COLO668 (cell line): Measurements from ENCODE around the gene FHIT.

Experiments used
- DNase-seq: peaks from one replicate; lab custom pipeline; 2025; ENCODE audit not compliant: unreplicated experiment; lab: John Stamatoyannopoulos, UW

The FHIT gene

DNA sequence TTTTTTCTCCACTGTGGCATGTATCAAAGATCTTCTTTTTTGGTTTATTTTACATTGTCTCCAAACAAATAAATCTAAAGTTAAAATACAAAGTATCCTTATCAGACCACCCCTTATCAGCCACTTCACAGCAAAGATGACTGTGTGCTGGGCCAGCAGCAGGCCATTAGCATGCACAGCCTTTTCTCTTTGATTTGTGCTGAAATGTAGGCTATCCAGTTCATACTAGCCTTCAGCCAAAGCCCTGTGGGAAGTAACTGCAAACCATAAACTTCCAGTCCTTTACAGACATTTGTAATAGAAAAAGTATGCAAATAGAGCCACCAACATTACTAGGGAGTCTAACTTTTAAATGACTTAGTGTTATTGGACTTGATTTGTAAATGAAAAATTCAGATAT, 816.3 kb downstream of the FHIT start:
- DNase-seq = no peak

DNA sequence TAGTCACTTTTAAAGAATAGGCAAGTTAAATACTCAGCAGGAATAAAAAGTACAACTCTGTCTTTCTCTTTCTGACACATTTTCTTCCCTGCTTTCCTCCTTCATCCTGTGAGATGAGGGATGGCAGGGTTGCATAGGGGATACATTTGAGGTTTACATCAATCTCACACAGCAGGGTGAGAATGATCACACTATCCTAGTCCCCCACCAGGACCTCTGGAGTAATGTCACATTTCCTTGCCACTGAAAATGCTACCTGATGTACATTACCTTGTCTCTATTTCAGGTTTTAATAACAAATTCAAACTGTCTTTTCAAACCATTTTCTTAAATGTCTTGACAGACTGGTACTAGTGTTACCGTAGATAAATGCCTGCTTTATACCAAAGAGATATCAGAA, 816.9 kb downstream of the FHIT start:
- DNase-seq = no peak

DNA sequence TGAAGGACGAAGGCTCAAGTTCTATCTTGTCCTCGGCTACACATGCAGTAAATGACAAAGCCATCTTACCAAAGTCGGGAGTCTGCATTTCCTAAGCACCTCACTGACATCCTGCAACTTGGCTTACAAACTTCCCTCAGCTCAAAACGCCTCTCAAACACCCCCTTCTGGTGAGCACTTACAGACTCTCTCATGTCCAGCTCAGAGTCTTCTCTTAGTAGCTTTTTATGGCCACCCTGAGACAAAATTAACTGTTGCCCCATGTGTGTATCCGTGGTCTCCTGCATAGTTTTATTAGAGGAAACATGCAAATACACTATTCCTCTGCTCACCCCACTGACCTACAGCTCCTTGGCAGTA, 819.7 kb downstream of the FHIT start:
- no peak for DNase-seq

DNA sequence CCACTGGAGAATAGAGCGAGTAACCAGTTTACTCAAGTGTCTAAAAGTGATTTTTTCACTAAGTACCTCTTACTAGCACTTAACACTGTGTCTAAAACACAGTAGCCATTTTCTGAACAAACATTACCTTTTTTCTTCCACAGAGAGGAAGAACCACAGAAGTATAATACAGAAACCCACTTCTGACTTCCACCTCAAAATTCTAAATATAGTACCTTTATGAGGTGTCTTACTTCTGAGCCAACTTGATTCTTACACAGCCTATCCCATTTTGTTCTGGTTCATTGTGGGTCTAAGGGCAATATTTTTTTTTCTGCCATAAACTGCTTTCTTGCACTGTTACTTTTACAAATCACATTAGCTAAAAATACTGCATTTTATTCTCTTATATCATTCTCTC, 821.0 kb downstream of the FHIT start:
- no peak for DNase-seq

DNA sequence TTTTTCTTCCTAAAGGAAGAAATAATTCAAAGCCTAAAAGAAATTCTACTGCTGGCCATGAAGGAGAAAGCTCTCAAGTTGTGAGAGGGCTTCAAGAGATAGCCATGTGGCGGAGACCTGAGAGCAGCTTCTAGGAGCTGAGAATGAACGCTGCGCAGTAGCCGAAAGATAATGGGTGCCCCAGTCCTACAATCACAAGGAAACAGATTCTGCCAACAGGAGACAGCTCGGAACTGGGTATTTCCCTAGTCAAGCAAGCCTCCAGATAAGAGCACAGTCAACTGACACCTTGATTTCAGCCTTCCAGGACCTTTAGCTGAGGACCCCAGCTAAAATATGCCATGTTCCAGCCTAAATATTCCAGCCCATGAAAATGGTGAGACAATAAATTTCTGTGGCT, 824.1 kb downstream of the FHIT start:
- DNase-seq = no peak

DNA sequence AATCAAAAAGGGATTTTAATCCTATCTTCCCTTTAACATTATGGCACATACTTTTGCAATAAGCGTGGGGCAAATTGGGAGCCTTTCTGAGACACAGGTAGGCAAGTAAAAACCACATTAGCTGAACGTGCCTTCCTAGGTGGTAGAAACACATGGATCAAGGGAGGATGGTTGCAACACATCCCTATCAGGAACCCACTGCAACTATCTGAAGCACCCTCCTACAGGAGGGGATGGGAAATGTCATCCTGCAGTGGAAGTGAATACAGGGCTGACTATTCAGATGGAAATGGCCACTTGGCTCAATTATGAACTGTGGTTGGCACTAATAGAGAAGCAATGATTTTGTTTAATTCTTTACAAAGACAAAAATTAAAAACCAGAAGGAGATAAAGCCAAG, 826.3 kb downstream of the FHIT start:
- DNase-seq = no peak

DNA sequence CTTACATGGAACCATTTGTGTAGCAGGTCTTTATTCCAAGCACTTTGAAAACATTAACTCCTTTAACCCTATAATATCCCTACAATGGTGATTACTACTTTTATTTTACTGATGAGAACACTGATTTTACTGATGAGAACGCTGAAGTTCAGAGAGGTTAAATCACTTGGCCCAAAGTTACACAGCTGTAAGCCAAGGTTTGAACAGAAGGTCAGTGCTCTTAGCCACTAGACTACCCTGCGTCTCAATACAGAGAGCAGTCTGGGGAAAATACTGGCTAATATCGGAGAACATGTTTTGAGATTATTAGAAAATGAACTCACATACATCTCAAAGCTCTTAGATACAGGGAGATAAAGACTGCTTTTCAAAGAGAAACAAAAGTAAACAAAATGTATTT, 827.2 kb downstream of the FHIT start:
- no peak for DNase-seq

DNA sequence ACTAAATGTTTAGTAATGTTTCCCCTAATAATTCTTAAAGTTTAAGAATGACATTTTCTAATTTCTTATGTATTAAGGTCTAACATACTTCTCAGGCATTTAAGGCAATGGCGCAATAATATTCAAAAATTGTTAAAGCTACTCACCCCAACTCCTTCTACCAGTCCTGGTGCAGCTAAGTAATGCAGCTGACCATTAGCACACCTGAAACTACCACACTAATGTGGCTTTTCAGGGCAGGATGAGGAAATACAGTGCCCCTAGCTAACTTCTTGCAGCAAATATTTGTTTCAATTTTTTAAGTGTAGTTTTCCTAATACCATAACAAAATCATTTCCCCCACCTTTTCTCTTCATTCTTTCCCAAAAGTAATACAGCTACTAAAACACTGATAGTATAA, 827.7 kb downstream of the FHIT start:
- DNase-seq = no peak

DNA sequence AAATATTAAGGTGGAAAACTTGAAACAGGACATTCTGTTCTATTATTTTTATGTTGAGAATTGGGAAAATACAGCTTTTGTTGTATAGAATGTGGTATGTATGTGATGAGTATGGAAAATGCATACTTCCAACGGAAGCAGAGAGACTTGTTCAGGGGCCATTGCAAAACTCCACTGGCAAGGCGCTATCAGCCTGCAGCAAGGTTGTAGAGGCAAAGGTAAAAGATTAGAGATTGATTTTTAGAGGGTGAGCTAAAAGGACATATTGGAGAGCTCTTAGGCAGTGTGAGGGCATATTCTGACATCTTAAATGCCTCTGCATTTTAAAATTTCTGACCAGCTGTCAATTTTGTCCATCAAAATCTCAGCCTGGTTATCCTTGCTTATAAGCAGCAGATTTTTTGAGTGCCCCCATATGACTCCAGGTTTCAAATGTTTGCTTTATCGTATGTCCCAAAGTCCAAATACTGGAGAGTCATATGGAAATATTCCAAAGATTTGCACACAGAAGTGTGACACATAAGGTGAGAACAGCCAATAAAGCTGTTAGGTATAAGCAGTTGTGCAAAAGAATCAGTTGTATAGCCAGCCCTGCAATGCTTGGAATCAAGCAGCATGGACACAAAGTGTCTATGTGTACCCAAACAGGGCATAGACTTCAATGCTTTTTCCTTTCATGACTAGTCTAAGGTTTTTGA, 829.4 kb downstream of the FHIT start:
- no peak for DNase-seq

DNA sequence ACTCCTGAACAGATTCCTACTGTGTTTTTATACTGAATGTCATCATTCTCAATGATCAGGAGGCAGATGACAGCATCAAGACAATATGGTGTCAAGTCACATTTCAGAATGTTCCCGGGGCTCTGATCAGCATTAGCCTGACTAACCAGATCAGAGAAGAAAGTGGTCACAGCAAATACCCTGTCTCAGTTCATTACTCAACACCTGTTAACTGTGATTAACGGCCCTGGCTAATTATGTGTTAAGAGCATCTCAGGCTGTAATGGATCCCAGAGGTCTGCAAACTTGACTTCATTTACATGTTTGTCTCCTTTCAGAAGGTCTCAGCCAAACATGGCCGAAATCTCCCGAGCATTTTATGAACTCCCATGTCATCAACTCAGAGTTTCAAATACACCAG, 833.7 kb downstream of the FHIT start:
- no peak for DNase-seq

DNA sequence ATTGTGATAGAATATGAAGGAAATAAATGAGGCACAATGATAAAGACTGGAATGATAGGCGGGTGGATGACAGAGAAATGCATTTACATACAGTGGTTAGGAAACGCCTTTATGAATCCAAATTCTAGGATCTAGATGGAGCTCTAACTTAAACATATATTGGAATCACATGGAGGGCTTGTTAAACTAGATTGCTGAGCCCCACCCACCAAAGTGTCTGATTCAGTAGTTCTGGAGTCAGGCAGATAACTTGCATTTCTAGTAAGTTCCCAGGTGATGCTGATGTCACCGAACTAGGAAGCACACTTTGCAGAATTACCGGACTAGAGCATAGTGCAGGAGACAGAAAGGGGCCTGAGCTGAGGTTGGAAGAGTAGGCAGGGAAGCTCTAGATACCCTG, 837.2 kb downstream of the FHIT start:
- no peak for DNase-seq

DNA sequence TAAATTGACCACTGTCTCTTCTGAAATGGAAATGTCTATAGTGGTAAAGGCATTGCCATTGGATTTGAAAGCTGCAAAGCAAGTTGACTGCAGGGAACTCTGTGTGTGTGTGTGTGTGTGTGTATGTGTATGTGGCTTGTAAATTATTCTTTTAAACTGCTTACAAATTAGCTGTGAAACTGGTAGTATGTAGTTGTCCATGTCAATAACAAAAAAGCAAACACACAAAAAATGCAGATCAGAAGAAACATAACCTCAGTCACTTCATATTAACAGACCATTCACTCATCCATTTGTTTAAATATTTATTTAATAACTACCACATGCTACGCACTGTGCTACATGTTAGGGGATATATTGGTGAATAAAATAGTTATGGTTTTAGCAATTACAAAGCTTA, 837.7 kb downstream of the FHIT start:
- DNase-seq = no peak

DNA sequence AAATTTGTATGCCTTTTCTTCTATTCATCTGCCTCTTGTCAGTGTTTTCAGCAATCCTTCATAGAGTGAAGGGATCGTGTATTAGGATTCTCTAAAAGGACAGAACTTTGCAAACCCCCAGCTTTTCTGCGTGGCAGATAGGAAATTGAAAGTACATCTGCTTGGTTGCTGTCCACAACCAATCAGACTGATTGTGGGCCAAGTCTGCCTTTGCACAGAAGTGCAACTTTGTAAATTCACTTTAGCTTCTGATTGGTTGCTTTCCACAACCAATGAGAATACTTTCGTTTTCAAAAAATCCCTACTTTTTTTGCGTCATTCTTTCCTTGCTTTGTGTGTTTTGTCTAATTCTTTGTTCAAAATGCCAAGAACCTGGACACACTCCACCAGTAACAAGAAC, 847.4 kb downstream of the FHIT start:
- no peak for DNase-seq

DNA sequence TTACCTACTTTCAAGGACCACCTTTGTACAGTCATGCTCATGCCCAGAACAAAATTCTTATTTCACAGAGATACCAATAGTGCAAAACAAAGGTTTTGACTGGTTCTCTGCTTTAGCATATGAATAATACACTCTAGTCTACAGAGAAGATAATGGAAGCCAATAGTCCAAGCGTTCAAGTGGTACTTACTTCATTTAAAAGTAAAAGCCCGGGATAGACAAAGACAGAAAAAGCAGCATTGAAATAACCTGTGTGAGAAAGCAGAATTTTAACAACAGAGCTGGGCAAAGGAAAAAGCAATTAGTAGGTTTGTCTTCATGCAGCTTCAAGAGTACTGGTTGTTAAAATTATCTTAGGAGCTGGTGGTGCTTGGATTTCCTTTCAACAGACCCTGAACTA, 848.3 kb downstream of the FHIT start:
- no peak for DNase-seq

DNA sequence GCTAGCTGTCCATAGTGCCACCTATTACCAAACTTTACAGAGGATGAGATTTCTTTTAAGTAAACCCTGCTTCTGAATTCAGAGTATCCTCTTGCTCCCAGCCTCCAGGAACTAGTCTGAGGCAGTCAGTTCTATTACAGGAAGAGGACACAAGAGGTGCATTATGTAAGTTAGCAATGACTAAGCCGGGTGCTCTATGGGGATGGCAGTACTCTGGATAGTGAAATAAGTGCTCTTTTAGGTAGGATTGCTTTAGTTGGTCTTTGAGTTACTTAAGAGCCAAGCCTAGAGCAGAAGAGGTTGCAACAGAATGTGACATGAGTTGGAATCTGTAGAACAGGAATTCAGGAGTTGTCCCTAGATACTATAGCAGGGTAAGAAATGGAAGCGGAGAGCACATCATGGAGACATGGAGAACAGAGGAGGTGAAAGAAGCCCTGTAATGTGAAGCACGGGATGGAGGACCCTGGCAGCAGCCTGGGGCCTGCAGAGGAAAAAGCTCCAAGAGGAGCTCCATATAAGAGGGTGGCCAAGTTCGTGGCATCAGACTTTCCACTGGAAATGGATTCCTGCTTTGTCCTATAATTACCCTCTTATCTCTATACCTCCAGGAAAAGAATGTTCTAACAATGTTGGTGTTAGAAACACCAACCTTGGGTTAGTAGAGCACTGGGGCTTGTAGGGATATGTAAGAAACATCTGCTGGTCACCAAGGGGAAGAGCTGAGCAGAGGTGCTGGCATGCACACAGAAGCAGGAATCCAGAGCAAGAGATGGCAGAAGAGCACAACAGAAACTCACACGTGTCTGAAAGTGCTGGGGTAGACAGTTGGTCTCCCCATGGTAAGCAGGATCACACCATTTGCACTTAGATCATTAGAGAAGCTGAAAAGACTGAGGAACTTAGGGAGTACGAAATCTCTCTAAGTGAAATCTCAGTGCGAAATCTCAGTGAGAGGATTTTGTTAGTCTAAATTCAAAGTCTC, 851.1 kb downstream of the FHIT start:
- peak; percentile 10 for DNase-seq

DNA sequence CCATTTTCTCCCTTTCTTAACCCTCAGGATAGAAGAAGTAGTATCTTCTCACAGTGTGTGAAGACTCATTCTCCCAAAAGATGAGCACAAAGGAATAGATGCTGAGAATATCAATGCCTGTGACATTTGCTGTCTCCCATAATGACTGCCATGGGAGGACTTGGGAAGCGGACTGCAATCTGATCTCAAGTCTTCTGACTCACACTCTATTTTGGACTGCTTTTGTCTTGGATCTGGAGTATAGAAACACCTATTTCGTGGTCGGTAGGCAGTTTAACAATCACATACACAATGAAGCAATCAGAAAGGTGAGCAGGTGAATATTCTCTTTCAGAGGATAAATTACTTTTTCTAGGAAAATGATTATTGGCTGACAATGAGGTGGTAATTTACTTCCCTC, 852.0 kb downstream of the FHIT start:
- peak; percentile 3 for DNase-seq

DNA sequence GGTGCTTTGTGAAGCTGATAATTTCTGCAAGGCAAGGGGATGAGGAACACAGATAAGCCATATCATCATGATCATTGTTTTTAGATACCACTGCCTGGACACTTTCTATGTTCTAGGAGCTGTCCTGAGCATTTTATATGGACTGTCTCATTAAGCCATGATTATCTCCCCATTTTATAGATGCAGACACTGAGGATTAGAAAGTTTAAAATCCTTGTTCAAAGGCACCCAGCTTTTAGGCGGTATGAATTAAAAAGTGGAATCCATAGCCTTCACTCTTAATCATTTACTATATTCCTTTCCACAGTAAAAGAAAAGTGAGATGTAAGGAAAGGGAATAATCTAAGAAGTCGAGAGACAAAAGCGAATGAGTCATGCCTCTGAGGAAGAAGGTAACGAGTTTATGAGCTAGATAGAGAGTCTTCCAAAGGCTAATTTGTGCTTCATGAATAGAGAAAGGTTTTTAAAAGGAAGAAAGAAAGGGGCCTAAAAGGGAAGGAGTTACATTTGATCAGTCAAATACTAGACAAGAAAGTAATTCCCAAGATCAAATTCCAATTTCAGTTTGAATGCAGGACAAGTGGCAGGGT, 856.0 kb downstream of the FHIT start:
- no peak for DNase-seq

DNA sequence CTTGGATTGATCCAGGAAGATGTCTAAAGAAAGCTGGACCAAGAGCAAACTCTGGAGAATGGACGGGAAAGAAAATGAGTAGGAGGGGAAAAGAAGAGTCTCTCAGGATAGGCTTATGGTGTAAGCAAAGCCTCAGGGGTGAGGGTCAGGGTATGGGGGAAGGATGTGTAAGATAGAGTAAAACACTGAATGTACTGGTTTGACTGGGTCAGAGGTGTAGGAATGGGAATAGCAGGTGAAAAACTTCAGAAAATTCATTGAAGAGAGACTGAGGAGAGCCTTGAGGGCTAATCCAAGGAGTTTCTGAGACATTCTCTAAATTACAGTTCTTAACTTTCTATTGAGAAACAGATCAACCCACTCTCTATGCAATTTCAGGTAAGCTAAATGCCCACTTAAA, 857.3 kb downstream of the FHIT start:
- DNase-seq = no peak

DNA sequence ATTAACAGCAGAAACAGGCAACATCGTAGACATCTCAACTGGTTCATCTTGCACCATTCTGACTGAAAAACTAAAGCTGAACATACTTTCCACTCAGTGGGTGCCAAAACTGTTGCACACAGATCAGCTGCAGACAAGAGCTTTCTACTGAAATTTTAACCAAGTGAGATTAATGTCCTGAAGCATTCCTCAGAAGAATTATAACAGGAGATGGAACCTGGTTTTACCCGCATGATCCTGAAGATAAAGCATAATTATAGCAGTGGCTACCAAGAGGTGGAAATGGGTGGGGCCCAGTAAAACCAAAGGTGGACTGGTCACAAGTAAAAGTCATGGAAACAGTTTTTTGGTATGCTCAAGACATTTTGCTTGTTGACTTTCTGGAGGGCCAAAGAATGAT, 858.8 kb downstream of the FHIT start:
- DNase-seq = no peak

DNA sequence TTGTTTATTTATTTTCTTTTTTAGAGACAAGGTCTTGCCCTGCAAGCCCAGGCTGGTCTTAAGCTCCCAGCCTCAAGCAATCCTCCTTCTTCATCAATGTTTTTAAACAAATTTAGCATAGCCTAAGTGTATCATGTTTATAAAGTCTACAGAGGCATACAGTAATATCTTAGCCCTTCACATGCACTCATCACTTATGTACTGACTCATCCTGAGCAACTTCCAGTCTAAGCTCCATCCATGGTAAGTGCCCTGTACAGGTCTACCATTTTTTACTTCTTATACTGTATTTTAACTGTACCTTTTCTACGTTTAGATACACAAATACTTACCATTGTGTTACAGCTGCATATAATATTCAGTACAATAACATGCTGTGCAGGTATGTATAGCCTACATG, 860.0 kb downstream of the FHIT start:
- DNase-seq = no peak

DNA sequence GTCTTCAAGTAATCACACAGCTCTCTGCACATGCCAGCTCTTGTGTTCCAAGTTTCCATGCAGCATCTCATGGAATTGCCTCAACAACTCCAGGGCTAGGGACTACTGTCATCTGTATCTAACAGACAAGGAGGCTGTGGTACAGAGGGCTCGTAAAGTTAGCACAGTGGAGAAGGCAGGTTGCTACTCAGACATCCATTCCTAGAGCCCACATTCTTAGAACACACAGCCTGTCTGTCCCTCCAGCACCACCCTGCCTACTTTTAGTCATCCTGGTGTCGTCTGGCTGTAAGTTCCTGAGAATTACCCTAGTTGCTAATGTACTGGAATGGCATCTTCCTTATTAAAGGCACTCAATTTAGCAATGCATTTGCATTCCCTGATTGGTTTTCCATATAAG, 862.5 kb downstream of the FHIT start:
- DNase-seq = no peak

DNA sequence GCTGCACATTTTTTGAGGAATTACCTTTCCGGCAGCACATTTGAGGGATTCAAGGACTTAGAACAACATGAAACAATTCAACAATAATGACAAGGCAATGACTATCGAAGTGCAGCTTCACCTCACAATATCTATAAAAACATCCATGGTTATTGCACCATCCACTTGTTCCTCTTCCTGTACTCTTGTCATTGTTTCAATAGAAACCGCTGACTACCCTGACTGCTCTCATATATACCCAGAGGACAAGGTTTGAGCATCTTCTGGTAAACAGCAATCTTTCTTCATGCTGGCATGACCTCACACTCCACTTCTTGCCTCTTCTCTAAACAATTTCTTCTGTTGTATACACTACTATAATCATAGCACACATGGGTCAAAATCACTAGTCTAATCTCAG, 864.9 kb downstream of the FHIT start:
- no peak for DNase-seq
